Measurements from ENCODE around the gene OCIAD1. TPM values are rescaled to one million over a fixed set of nuclear protein-coding genes. Genes with fewer than 3 reads are reported as not detected.

OCIAD1 gene
- 100 and 104 TPM in 2 replicates for total RNA-seq

GRCh38 chr4:48830706-48831531, at the start of gene OCIAD1:
TSS of gene OCIAD1 (plus strand) at chr4:48831088. CDS start at chr4:48832625, 1,537 bp downstream.
- intact Hi-C loops (cut with micrococcal nuclease): loop anchor here (1.0 to 10.0 kb wide), 8 partner anchors 51 to 1368 kb away; partner anchors contain the start of genes COMMD8, FRYL, NFXL1 and OCIAD2
- ChIA-PET CTCF (no interaction called here), POLR2A (interaction anchor here (0.6 to 2.9 kb wide), 7 partner anchors 16 to 489 kb away, joined by 3 to 38 read pairs (median 5); partner anchors contain the start of genes FRYL and OCIAD2)
- TF ChIP-seq CTCF (IDR thresholded peaks at IDR 0.05): no peak
- Mint-ChIP-seq H3K27me3 (no peaks in the 10 kb centered on the region), H3K36me3 (ENCODE audit: low read depth) (peaks cover 32% of the 10 kb centered on the region), H3K4me1 (peaks cover 28% of the 10 kb centered on the region), H3K4me3 (peak within 1 kb of the TSS; percentile 100), H3K9me3 (no peaks in the 10 kb centered on the region), H3K27ac (peak within 1 kb of the TSS; percentile 100)
- peak; percentile 94 for ATAC-seq (ENCODE audit: low read depth)
- DNase-seq: peak; percentile 82

- no peak overlapping the region for H3K27ac Mint-ChIP-seq
- no peak overlapping the region for H3K4me3 Mint-ChIP-seq
- peaks cover 28% of the 10 kb centered on the region for H3K4me1 Mint-ChIP-seq
- DNase-seq (no peak), ATAC-seq (ENCODE audit: low read depth) (no peak)
- intact Hi-C loops (cut with micrococcal nuclease): loop anchor here (2.0 to 5.0 kb wide), 5 partner anchors 100 to 1320 kb away; partner anchors contain the start of gene COMMD8
- POLR2A ChIA-PET: no interaction called here
- H3K36me3 Mint-ChIP-seq (ENCODE audit: low read depth): peaks cover 8% of the 10 kb centered on the region
- CTCF ChIA-PET: interaction anchor here (0.7 to 1.6 kb wide), 2 partner anchors 11 to 203 kb away, joined by 3 to 4 read pairs; no protein-coding TSS in a partner anchor
- no peak for TF ChIP-seq CTCF (IDR thresholded peaks at IDR 0.05)
- H3K27me3 Mint-ChIP-seq: no peaks in the 10 kb centered on the region
- no peaks in the 10 kb centered on the region for H3K9me3 Mint-ChIP-seq
Measured at GRCh38 chr4:48781968-48782367, 48.9 kb upstream of the OCIAD1 start.

GRCh38 chr4:48785302-48785701, 45.6 kb upstream of the OCIAD1 start:
- peaks cover 2% of the 10 kb centered on the region for H3K36me3 Mint-ChIP-seq (ENCODE audit: low read depth)
- H3K9me3 Mint-ChIP-seq: no peaks in the 10 kb centered on the region
- no peaks in the 10 kb centered on the region for H3K27me3 Mint-ChIP-seq
- H3K4me1 Mint-ChIP-seq: peaks cover 7% of the 10 kb centered on the region
- no peak for DNase-seq
- intact Hi-C loops (cut with micrococcal nuclease): no loop called here
- H3K27ac Mint-ChIP-seq: no peak overlapping the region
- POLR2A ChIA-PET: no interaction called here
- H3K4me3 Mint-ChIP-seq: no peak overlapping the region
- no peak for ATAC-seq (ENCODE audit: low read depth)
- CTCF ChIA-PET: no interaction called here
- no peak for TF ChIP-seq CTCF (IDR thresholded peaks at IDR 0.05)

- no peaks in the 10 kb centered on the region for H3K36me3 Mint-ChIP-seq (ENCODE audit: low read depth)
- peaks cover under 1% of the 10 kb centered on the region for H3K4me1 Mint-ChIP-seq
- no peak for ATAC-seq (ENCODE audit: low read depth)
- H3K27ac Mint-ChIP-seq: no peak overlapping the region
- H3K9me3 Mint-ChIP-seq: no peaks in the 10 kb centered on the region
- H3K4me3 Mint-ChIP-seq: no peak overlapping the region
- no peak for DNase-seq
- intact Hi-C loops (cut with micrococcal nuclease): no loop called here
- H3K27me3 Mint-ChIP-seq: no peaks in the 10 kb centered on the region
- CTCF ChIA-PET: no interaction called here
- POLR2A ChIA-PET: no interaction called here
- TF ChIP-seq CTCF (IDR thresholded peaks at IDR 0.05): no peak
Measured at GRCh38 chr4:48786549-48786948, 44.3 kb upstream of the OCIAD1 start.

GRCh38 chr4:48787056-48787455, 43.8 kb upstream of the OCIAD1 start:
- ATAC-seq (ENCODE audit: low read depth): no peak
- H3K27me3 Mint-ChIP-seq: no peaks in the 10 kb centered on the region
- H3K27ac Mint-ChIP-seq: no peak overlapping the region
- intact Hi-C loops (cut with micrococcal nuclease): no loop called here
- no peaks in the 10 kb centered on the region for H3K36me3 Mint-ChIP-seq (ENCODE audit: low read depth)
- no peak for TF ChIP-seq CTCF (IDR thresholded peaks at IDR 0.05)
- POLR2A ChIA-PET: interaction anchor here (1.2 kb wide), 1 partner anchor 8 kb away, joined by 4 read pairs; no protein-coding TSS in a partner anchor
- peaks cover 2% of the 10 kb centered on the region for H3K4me1 Mint-ChIP-seq
- no peak overlapping the region for H3K4me3 Mint-ChIP-seq
- DNase-seq: no peak
- CTCF ChIA-PET: no interaction called here
- H3K9me3 Mint-ChIP-seq: no peaks in the 10 kb centered on the region

Measured in activated B cell treated with CpG ODN at 0.5 μM for 24 hours (primary cell).